ENCODE data around the gene CD2.

GRCh38 chr1:116759636-116760035 lies 5.4 kb downstream of the CD2 start:
- TF ChIP-seq, protein P1, sequence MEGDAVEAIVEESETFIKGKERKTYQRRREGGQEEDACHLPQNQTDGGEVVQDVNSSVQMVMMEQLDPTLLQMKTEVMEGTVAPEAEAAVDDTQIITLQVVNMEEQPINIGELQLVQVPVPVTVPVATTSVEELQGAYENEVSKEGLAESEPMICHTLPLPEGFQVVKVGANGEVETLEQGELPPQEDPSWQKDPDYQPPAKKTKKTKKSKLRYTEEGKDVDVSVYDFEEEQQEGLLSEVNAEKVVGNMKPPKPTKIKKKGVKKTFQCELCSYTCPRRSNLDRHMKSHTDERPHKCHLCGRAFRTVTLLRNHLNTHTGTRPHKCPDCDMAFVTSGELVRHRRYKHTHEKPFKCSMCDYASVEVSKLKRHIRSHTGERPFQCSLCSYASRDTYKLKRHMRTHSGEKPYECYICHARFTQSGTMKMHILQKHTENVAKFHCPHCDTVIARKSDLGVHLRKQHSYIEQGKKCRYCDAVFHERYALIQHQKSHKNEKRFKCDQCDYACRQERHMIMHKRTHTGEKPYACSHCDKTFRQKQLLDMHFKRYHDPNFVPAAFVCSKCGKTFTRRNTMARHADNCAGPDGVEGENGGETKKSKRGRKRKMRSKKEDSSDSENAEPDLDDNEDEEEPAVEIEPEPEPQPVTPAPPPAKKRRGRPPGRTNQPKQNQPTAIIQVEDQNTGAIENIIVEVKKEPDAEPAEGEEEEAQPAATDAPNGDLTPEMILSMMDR (IDR thresholded peaks at IDR 0.05): no peak
- no peak for TF ChIP-seq POLR2A (IDR thresholded peaks at IDR 0.05)
